GM21737 (cell line): Measurements from ENCODE around the gene CA9.

Source experiments
- ATAC-seq: cut with Tn5 transposase; IDR thresholded peaks from one replicate; pipeline ENCODE4 v1.9.1; 2021; ENCODE audit warnings: mild to moderate bottlenecking, moderate library complexity; ENCODE audit not compliant: unreplicated experiment

Gene CA9

DNA sequence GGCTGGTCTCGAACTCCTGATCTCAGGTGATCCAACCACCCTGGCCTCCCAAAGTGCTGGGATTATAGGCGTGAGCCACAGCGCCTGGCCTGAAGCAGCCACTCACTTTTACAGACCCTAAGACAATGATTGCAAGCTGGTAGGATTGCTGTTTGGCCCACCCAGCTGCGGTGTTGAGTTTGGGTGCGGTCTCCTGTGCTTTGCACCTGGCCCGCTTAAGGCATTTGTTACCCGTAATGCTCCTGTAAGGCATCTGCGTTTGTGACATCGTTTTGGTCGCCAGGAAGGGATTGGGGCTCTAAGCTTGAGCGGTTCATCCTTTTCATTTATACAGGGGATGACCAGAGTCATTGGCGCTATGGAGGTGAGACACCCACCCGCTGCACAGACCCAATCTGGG lies 1.5 kb downstream of the CA9 start:
- no peak for ATAC-seq

DNA sequence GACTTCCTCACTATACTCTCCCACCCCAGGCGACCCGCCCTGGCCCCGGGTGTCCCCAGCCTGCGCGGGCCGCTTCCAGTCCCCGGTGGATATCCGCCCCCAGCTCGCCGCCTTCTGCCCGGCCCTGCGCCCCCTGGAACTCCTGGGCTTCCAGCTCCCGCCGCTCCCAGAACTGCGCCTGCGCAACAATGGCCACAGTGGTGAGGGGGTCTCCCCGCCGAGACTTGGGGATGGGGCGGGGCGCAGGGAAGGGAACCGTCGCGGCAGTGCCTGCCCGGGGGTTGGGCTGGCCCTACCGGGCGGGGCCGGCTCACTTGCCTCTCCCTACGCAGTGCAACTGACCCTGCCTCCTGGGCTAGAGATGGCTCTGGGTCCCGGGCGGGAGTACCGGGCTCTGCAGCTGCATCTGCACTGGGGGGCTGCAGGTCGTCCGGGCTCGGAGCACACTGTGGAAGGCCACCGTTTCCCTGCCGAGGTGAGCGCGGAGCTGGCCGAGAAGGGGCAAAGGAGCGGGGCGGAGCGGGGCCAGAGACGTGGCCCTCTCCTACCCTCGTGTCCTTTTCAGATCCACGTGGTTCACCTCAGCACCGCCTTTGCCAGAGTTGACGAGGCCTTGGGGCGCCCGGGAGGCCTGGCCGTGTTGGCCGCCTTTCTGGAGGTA lies 2.1 kb downstream of the CA9 start:
- ATAC-seq: no peak

GRCh38 chr9:35679091-35679490 lies 5.4 kb downstream of the CA9 start:
- no peak for ATAC-seq

GRCh38 chr9:35679766-35680330 lies 6.1 kb downstream of the CA9 start:
- ATAC-seq: no peak

GRCh38 chr9:35680331-35681105 lies 6.8 kb downstream of the CA9 start:
- no peak for ATAC-seq

DNA sequence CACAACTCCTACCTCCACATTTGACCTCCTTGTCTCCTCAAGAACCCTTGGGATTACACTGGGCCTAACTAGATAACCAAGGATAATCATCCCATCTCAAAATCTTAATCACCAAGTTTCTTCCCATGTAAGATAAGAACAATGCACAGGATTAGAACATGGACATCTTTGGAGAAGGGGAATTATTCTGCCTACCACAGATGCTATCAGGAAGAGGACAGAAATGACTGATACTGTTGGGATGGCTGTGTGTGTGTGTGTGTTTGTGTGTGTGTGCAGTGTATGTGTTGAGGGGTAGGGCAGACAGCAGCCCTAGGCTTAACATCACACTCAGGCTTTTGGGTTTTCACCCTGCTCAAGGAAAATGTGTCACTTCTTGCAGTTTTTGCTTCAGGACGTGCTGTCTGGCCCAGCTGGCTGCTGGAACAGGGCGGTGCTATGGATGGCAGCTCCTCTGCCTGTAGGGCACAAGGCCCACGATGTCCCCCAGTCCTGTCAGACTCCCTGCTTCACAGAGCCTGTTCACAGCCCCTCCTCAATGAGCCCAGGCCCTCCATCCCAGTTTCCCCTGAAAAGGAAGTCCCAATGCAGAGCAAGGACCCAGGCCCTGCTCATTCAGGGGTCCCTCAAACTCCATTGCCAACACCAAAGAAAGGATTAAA lies 7.7 kb downstream of the CA9 start:
- no peak for ATAC-seq

DNA sequence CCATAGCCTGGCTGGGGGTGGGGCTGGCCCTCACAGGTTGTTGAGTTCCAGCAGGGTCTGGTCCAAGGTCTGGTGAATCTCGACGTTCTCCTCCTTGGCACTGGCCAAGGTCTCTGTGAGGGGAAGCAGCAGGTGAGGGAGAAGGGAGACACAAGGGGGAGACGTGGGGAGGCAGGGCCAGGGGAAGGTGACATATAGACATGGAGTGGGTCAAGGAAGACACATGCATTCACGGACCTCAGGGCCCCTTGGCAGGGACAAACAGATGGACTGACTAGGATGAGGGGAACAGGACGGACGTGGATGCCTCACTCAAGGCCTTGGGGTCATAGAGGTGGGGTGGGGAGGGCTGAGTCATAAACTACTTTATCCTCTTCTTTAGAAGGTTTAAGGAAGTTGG lies 8.3 kb downstream of the CA9 start:
- ATAC-seq: no peak

- ATAC-seq: no peak
These were observed 9.0 kb downstream of the CA9 start for GRCh38 chr9:35682520-35683315.

- ATAC-seq: no peak
These were observed 9.6 kb downstream of the CA9 start for GRCh38 chr9:35683323-35683722.

DNA sequence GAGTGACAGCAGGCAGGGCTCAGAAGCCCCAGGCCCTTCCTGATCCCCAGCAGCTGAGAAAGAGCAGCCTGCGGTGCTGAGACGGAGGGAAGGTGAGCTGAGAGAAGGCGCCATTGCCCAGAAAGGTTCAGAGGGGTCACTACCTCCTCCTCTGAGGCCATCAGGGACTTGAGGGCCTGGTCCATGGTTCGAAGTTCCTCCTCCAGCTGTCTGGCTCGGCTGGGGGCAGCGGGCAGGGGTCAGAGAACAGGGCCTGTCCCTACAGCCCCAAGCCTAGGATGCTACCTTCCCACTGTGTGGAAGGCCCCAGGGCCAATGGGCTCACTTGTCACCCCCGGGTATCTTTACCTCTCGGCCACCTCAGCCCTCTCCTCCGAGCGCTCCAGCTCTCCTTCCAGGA lies 11.2 kb downstream of the CA9 start:
- ATAC-seq: no peak

- no peak for ATAC-seq
These were observed 11.8 kb downstream of the CA9 start for GRCh38 chr9:35685506-35685905.

- ATAC-seq: no peak
These were observed 12.8 kb downstream of the CA9 start for GRCh38 chr9:35686222-35687203.

- ATAC-seq: no peak
These were observed 13.6 kb downstream of the CA9 start for GRCh38 chr9:35687306-35687705.

- ATAC-seq: no peak
These were observed 14.3 kb downstream of the CA9 start for GRCh38 chr9:35687972-35688557.

- no peak for ATAC-seq
These were observed 15.1 kb downstream of the CA9 start for GRCh38 chr9:35688558-35689541.

DNA sequence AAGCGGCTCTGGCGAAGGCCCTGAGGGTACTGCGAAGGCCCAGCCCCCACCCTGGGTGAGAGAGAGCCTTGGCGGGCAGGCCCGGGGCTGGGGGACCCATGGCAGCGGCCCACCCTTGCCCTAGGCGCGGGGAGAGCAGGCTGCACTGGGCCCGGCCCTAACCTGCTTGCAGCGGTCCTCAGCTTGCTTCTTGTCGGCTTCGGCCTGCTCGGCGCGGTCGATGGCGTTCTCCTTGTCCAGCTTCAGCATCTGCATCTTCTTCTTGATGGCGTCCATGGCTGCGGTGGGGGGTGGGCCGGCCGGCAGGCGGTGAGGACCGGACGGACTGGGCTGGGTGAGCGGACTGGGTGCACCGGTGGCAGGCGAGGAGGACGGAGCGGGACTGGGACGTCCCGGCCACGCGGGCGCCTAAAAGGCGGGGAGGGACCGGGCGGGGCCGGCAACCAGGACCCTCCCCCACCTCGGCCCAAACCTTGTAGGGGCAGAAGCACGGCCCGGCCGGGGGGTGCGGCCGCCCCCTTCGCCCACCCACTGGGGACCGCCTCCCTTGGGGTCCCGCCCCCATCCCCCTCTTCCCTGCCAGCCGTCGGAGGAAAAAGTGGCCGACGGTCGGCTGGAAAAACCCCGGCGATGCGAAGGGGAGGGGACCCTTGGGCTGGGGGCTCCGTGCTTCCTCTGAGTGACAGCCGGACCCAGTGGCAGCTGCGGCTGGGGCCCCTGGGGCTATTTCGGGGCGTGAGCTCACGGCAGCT lies 16.0 kb downstream of the CA9 start, which contains the start of gene TPM2:
Gene TPM2 (minus strand): TSS at position 384 of the 752 bp plus-strand sequence. CDS start 108 bp downstream, at position 276.
- ATAC-seq: no peak

DNA sequence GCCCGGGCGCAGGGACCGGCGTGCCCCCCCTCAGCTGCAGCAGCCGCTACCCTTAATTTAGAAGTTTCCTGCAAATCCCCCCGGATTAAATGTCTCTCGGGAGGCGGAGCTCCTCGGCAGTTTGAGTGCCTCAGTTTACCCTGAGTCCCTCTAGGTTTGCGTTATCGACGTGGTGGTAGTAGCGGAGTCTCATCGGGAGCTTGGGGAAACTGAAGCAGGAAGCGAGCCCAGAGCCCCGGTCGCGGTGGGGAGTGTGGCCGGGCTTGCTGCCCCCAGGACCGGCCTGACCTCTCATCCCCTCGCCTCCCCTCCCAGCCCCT lies 16.5 kb downstream of the CA9 start:
- no peak for ATAC-seq
